ENCODE results near the gene UQCR10. TPM values are rescaled to one million over a fixed set of nuclear protein-coding genes. Genes with fewer than 3 reads are reported as not detected.

The UQCR10 gene
- total RNA-seq, 1 experiment from 2014 or later: 147 TPM

DNA sequence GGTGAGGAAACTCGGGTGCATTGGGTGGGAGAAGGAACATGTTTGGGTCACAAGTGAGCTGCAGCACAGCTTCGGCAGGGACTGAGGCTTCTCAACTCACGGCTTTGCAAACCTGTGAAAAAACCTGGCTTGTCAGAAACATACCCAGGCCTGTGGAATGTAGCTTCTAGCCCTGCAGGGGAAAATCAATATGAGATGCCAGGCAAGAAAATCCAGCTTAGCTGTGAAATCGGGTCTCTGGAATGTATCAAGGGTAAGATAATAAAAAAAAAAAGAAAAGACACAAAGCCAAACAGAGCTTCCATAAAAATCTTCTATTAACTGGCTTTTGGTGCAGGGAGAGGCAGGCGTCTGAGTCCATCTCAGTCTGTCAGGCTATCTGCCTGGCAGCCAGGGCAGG, 28.5 kb downstream of the UQCR10 start:
- H3K27ac Mint-ChIP-seq (ENCODE audit: unreplicated experiment): no peak overlapping the region
- Histone ChIP-seq H3K27me3 (replicated peaks; ENCODE audit: control insufficient read depth, insufficient read depth, low read length) (no peaks in the 10 kb centered on the region), H3K4me1 (peaks cover 22% of the 10 kb centered on the region), H3K9me3 (no peaks in the 10 kb centered on the region), H3K4me3 (ENCODE audit: low read depth, low read length) (no peak overlapping the region), H3K36me3 (ENCODE audit: control insufficient read depth, insufficient read depth, low read length) (no peaks in the 10 kb centered on the region)
- TF ChIP-seq, protein P1, sequence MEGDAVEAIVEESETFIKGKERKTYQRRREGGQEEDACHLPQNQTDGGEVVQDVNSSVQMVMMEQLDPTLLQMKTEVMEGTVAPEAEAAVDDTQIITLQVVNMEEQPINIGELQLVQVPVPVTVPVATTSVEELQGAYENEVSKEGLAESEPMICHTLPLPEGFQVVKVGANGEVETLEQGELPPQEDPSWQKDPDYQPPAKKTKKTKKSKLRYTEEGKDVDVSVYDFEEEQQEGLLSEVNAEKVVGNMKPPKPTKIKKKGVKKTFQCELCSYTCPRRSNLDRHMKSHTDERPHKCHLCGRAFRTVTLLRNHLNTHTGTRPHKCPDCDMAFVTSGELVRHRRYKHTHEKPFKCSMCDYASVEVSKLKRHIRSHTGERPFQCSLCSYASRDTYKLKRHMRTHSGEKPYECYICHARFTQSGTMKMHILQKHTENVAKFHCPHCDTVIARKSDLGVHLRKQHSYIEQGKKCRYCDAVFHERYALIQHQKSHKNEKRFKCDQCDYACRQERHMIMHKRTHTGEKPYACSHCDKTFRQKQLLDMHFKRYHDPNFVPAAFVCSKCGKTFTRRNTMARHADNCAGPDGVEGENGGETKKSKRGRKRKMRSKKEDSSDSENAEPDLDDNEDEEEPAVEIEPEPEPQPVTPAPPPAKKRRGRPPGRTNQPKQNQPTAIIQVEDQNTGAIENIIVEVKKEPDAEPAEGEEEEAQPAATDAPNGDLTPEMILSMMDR (IDR thresholded peaks at IDR 0.05; ENCODE audit: insufficient read depth in 1 of 2, low read depth in 1 of 2, low read length in 1 of 2, severe bottlenecking in 1 of 2, unreplicated experiment in 1 of 2): no peak
- no peaks in the 10 kb centered on the region for H3K4me1 Mint-ChIP-seq (ENCODE audit: low read depth, unreplicated experiment)
- H3K27me3 Mint-ChIP-seq (ENCODE audit: insufficient read depth, unreplicated experiment): no peaks in the 10 kb centered on the region
- H3K4me3 Mint-ChIP-seq (ENCODE audit: unreplicated experiment): no peak overlapping the region
- BruUV-seq (replicated peaks): no TSS peak
- H3K36me3 Mint-ChIP-seq (ENCODE audit: insufficient read depth, unreplicated experiment): peaks cover 56% of the 10 kb centered on the region
- intact Hi-C loops (cut with micrococcal nuclease; ENCODE audit: unreplicated experiment): no loop called here
- no peaks in the 10 kb centered on the region for H3K9me3 Mint-ChIP-seq (ENCODE audit: unreplicated experiment)
- ChIA-PET POLR2A (interaction anchor here (0.5 kb wide), 1 partner anchor 576 kb away, joined by 9 read pairs; no protein-coding TSS in a partner anchor), CTCF (no interaction called here)
- no peak for DNase-seq

DNA sequence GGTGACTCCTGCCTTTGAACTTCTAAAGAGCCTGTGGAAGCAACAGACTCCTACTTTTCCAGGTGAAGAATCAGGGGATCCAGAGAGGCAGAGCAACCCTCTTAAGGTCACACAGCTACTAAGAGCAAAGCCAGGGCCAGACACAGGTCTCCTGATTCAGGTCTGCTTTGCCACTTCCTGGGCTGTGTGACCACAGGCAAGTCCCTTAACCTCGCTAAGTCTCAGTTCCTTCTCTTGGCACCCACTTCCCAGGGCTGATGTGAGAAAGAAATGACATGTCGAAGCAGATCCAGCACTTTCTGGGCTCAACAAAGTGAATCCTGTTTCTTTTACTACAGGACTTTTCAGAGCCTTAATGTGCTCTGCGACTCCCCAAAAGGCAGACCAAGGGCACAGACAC, 30.2 kb downstream of the UQCR10 start:
- H3K36me3 Mint-ChIP-seq (ENCODE audit: insufficient read depth, unreplicated experiment): peaks cover 54% of the 10 kb centered on the region
- Histone ChIP-seq H3K4me1 (peaks cover 37% of the 10 kb centered on the region), H3K9me3 (no peaks in the 10 kb centered on the region), H3K4me3 (ENCODE audit: low read depth, low read length) (no peak overlapping the region), H3K36me3 (ENCODE audit: control insufficient read depth, insufficient read depth, low read length) (no peaks in the 10 kb centered on the region), H3K27me3 (replicated peaks; ENCODE audit: control insufficient read depth, insufficient read depth, low read length) (no peaks in the 10 kb centered on the region)
- ChIA-PET POLR2A (no interaction called here), CTCF (no interaction called here)
- no peak for DNase-seq
- no peak overlapping the region for H3K4me3 Mint-ChIP-seq (ENCODE audit: unreplicated experiment)
- no peak overlapping the region for H3K27ac Mint-ChIP-seq (ENCODE audit: unreplicated experiment)
- no peaks in the 10 kb centered on the region for H3K27me3 Mint-ChIP-seq (ENCODE audit: insufficient read depth, unreplicated experiment)
- TF ChIP-seq, protein P1 (IDR thresholded peaks at IDR 0.05; ENCODE audit: insufficient read depth in 1 of 2, low read depth in 1 of 2, low read length in 1 of 2, severe bottlenecking in 1 of 2, unreplicated experiment in 1 of 2): no peak
- intact Hi-C loops (cut with micrococcal nuclease; ENCODE audit: unreplicated experiment): no loop called here
- no TSS peak for BruUV-seq (replicated peaks)
- H3K9me3 Mint-ChIP-seq (ENCODE audit: unreplicated experiment): no peaks in the 10 kb centered on the region
- peaks cover 8% of the 10 kb centered on the region for H3K4me1 Mint-ChIP-seq (ENCODE audit: low read depth, unreplicated experiment)

DNA sequence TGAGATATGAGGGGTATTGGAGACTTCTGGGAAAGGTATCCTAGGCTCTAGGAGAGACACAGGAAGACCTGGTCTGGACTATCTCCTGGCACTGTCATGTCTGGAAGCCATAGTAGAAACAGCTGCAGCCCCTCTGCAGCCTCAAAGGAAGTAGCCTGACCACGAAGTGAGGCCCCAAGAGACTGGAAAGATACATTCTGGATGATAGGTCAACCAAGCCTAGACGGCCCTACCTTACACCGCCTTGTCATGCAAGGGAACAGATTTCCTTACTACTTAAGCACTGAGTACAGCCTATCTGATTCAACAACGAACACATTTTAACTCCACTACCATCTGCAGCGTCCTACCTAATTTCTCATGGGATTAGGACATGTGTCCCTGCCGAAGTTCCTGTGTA, 31.1 kb downstream of the UQCR10 start:
- intact Hi-C loops (cut with micrococcal nuclease; ENCODE audit: unreplicated experiment): no loop called here
- BruUV-seq (replicated peaks): no TSS peak
- H3K27ac Mint-ChIP-seq (ENCODE audit: unreplicated experiment): peak overlapping the region; percentile 83
- Histone ChIP-seq H3K27me3 (replicated peaks; ENCODE audit: control insufficient read depth, insufficient read depth, low read length) (no peaks in the 10 kb centered on the region), H3K9me3 (no peaks in the 10 kb centered on the region), H3K4me3 (ENCODE audit: low read depth, low read length) (no peak overlapping the region), H3K36me3 (ENCODE audit: control insufficient read depth, insufficient read depth, low read length) (no peaks in the 10 kb centered on the region), H3K4me1 (peaks cover 37% of the 10 kb centered on the region)
- ChIA-PET CTCF (no interaction called here), POLR2A (no interaction called here)
- peaks cover 8% of the 10 kb centered on the region for H3K4me1 Mint-ChIP-seq (ENCODE audit: low read depth, unreplicated experiment)
- no peaks in the 10 kb centered on the region for H3K9me3 Mint-ChIP-seq (ENCODE audit: unreplicated experiment)
- H3K36me3 Mint-ChIP-seq (ENCODE audit: insufficient read depth, unreplicated experiment): peaks cover 48% of the 10 kb centered on the region
- H3K4me3 Mint-ChIP-seq (ENCODE audit: unreplicated experiment): no peak overlapping the region
- TF ChIP-seq, protein P1 (IDR thresholded peaks at IDR 0.05; ENCODE audit: insufficient read depth in 1 of 2, low read depth in 1 of 2, low read length in 1 of 2, severe bottlenecking in 1 of 2, unreplicated experiment in 1 of 2): no peak
- DNase-seq: no peak
- no peaks in the 10 kb centered on the region for H3K27me3 Mint-ChIP-seq (ENCODE audit: insufficient read depth, unreplicated experiment)
